WTC11 (cell line): ENCODE results near the gene C1orf159. TPM values are rescaled to one million over a fixed set of nuclear protein-coding genes. Genes with fewer than 3 reads are reported as not detected.

Experiments used
- ATAC-seq: fragments of 200-7000 bp; cut with Tn5 transposase; 2 replicates; pipeline ENCODE4 v1.10.0; 2021; ENCODE audit warnings: mild to moderate bottlenecking, moderate library complexity
- CTCF ChIA-PET: fragments of 300-600 bp; sonication (Branson Sonifier 250); formaldehyde crosslinking; loops from one replicate; lab custom pipeline; 2021; ENCODE audit warnings: antibody characterized with exemption; lab: Charles Lee
- POLR2A ChIA-PET: fragments of 350-600 bp; sonication (Branson Sonifier 250); formaldehyde crosslinking; loops from one replicate; lab custom pipeline; 2021; ENCODE audit warnings: antibody characterized with exemption; lab: Charles Lee
- DNase-seq: peaks from one replicate; pipeline ENCODE4 v3.0.0; 2021; ENCODE audit warnings: low spot score
- H3K27ac Mint-ChIP-seq: 2 replicates; pipeline ENCODE4 v1.8.0; 2021; ENCODE audit warnings: mixed read lengths
- H3K27me3 Mint-ChIP-seq: 2 replicates; pipeline ENCODE4 v1.8.0; 2021; ENCODE audit warnings: low read depth, mild to moderate bottlenecking, moderate library complexity, mixed read lengths
- H3K36me3 Mint-ChIP-seq: 2 replicates; pipeline ENCODE4 v1.8.0; 2021; ENCODE audit warnings: mixed read lengths
- H3K4me1 Mint-ChIP-seq: 2 replicates; pipeline ENCODE4 v1.8.0; 2022; ENCODE audit warnings: mixed read lengths
- H3K4me3 Mint-ChIP-seq: 2 replicates; pipeline ENCODE4 v1.8.0; 2021; ENCODE audit warnings: mild to moderate bottlenecking, moderate library complexity, mixed read lengths
- H3K9me3 Mint-ChIP-seq: 2 replicates; pipeline ENCODE4 v1.8.0; 2021; ENCODE audit warnings: mixed read lengths
- ATF6 ChIP-seq: sonication (generic); formaldehyde crosslinking; IDR thresholded peaks from 2 replicates; pipeline ENCODE4 v1.8.1; 2023; ENCODE audit warnings: mild to moderate bottlenecking, missing genetic modification reagents
- CREM ChIP-seq: sonication (generic); formaldehyde crosslinking; IDR thresholded peaks from 2 replicates; pipeline ENCODE4 v1.8.1; 2022; ENCODE audit warnings: mild to moderate bottlenecking, missing genetic modification reagents, moderate library complexity
- E2F5 ChIP-seq: sonication (generic); formaldehyde crosslinking; IDR thresholded peaks from 2 replicates; pipeline ENCODE4 v1.8.1; 2022; ENCODE audit warnings: mild to moderate bottlenecking, moderate library complexity, missing genetic modification reagents
- EMX1 ChIP-seq: fragments of 250-450 bp; sonication (Bioruptor Pico); IDR thresholded peaks from 2 replicates; pipeline ENCODE4 v1.8.0; 2021; ENCODE audit warnings: mild to moderate bottlenecking
- ERG ChIP-seq: fragments of 250-450 bp; sonication (Bioruptor Pico); IDR thresholded peaks from 2 replicates; pipeline ENCODE4 v1.8.0; 2021; ENCODE audit warnings: mild to moderate bottlenecking
- KAT7 ChIP-seq: sonication (generic); formaldehyde crosslinking; IDR thresholded peaks from 2 replicates; pipeline ENCODE4 v1.8.1; 2023; ENCODE audit warnings: missing genetic modification reagents, mild to moderate bottlenecking, borderline replicate concordance
- MLX ChIP-seq: sonication (generic); formaldehyde crosslinking; IDR thresholded peaks from 2 replicates; pipeline ENCODE4 v1.8.1; 2023; ENCODE audit warnings: mild to moderate bottlenecking, missing genetic modification reagents, moderate library complexity
- PREB ChIP-seq: sonication (generic); formaldehyde crosslinking; IDR thresholded peaks from 2 replicates; pipeline ENCODE4 v1.8.1; 2022; ENCODE audit warnings: mild to moderate bottlenecking, missing genetic modification reagents, moderate library complexity, borderline replicate concordance
- RORB ChIP-seq: fragments of 250-450 bp; sonication (Bioruptor Pico); IDR thresholded peaks from 2 replicates; pipeline ENCODE4 v1.9.0; 2021; ENCODE audit warnings: mild to moderate bottlenecking
- TCF7 ChIP-seq: sonication (generic); formaldehyde crosslinking; IDR thresholded peaks from 2 replicates; pipeline ENCODE4 v1.8.0; 2022; ENCODE audit warnings: mild to moderate bottlenecking, low read depth, missing genetic modification reagents, moderate library complexity
- TP53 ChIP-seq: sonication (generic); formaldehyde crosslinking; IDR thresholded peaks from 2 replicates; pipeline ENCODE4 v1.8.1; 2023; ENCODE audit warnings: mild to moderate bottlenecking, missing genetic modification reagents
- ZNF121 ChIP-seq: sonication (generic); formaldehyde crosslinking; IDR thresholded peaks from 2 replicates; pipeline ENCODE4 v1.8.0; 2023; ENCODE audit warnings: missing genetic modification reagents
- ZNF263 ChIP-seq: sonication (generic); formaldehyde crosslinking; IDR thresholded peaks from 2 replicates; pipeline ENCODE4 v1.8.1; 2022; ENCODE audit warnings: low read depth, mild to moderate bottlenecking, moderate library complexity, missing genetic modification reagents
- ZNF281 ChIP-seq: sonication (generic); formaldehyde crosslinking; IDR thresholded peaks from 2 replicates; pipeline ENCODE4 v1.8.0; 2023; ENCODE audit warnings: mild to moderate bottlenecking, missing genetic modification reagents
- ZNF317 ChIP-seq: sonication (generic); formaldehyde crosslinking; IDR thresholded peaks from 2 replicates; pipeline ENCODE4 v1.8.1; 2023; ENCODE audit warnings: low read depth, mild to moderate bottlenecking, moderate library complexity, missing genetic modification reagents, borderline replicate concordance
- total RNA-seq: library from RNA; stranded (reverse); gene quantifications from 3 replicates; pipeline ENCODE4 v1.2.3, GENCODE V29; 2021

The C1orf159 gene
- total RNA-seq, 1 experiment from 2014 or later: 17.8 TPM

- Mint-ChIP-seq H3K27me3 (peaks cover 46% of the 10 kb centered on the region), H3K4me3 (no peak overlapping the region), H3K27ac (no peak overlapping the region), H3K4me1 (peaks cover 5% of the 10 kb centered on the region), H3K9me3 (no peaks in the 10 kb centered on the region), H3K36me3 (peaks cover 7% of the 10 kb centered on the region; the same call in 1 of the 2 replicates)
- ATAC-seq (no peak), DNase-seq (no peak)
- TF ChIP-seq TP53 (CRISPR knock-in tag) (no peak), MLX (no peak), TCF7 (CRISPR knock-in tag) (no peak), PREB (CRISPR knock-in tag) (no peak), KAT7 (CRISPR knock-in tag) (no peak), ZNF281 (CRISPR knock-in tag) (no peak), ZNF121 (CRISPR knock-in tag) (no peak), EMX1 (no peak), E2F5 (CRISPR knock-in tag) (no peak), ZNF263 (CRISPR knock-in tag) (no peak), ATF6 (CRISPR knock-in tag) (no peak), RORB (CRISPR knock-in tag) (no peak), ZNF317 (CRISPR knock-in tag) (no peak), CREM (CRISPR knock-in tag) (no peak), ERG (CRISPR knock-in tag) (no peak)
- ChIA-PET POLR2A (no interaction called here), CTCF (interaction anchor here (1.0 to 4.0 kb wide), 6 partner anchors 19 to 134 kb away, joined by 3 to 35 read pairs (median 5); partner anchors contain the start of gene AGRN)
Observed at GRCh38 chr1:1038694-1039093, 77.2 kb downstream of the C1orf159 start.
